GM19035 (cell line): Measurements from ENCODE around the gene FLNA.

Source experiments
- ATAC-seq: cut with Tn5 transposase; IDR thresholded peaks from one replicate; pipeline ENCODE4 v1.9.1; 2021; ENCODE audit not compliant: unreplicated experiment

Gene FLNA

DNA sequence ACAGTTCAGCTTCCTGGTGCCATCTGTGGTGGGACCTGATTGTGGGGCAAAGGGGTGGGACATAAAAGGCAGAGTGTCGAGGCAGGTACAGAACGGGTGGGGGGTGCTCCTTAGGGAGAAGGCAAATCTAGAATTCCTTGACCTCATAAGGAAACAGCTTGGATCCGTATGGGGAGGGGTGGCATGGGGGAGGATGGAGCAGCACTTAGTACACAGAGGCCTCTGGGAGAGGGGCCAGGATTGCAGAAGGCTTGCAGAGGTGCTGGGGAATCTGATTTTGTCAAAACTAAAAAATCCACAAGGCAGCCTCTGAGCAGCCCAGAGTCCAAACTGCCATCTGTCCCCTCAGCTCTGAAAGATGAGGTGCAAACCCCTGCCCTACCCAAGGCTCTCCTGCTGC is 2.3 kb upstream of the FLNA start:
- ATAC-seq: no peak

GRCh38 chrX:154375156-154375504 is 696 bp upstream of the FLNA start:
- no peak for ATAC-seq

DNA sequence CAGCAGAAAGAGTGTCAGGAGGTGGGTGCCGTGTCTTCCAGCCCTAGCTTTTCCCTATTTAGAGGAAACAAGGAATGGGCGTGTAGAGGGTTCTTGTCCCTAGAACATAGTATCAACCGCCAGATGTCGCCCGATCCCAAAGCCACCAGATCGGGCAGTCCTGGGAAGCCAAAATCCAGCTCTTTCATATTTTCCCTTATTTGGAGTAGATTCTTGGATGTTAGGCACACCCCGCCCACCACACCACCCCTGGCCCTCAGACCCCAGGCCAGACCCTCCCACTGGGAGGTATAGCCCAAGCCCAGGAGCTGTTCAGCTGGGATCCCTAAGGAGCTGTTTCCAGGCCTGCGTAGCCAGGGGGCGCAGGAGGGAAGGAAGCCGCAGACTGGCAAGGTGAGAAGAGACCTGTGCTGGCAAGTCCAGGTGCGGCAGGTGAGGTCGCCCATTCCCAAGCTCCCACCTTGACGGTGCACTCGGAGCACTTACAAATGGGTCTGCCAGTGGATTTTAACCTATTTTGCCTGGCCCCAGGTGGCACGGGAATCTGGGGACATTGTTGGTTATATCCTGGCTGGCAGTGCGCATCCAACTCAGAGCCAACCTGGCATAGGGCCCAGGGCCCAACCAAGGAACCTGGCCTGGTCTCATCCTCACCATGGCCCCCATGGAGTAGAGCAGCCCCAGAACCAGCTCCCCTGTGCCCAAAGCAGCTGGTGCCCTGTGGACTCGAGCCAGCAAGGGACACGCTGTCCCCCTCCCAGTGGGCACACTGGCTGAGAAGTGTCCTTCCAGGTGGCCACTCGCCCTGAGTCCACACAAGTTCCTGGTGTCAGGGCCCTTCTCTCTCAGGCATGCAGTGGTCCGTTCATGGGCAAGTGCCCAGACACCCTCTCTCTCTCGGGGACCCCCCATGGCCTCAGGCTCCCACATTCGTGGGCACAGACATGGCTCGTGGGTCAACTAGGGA is 811 bp downstream of the FLNA start:
- ATAC-seq: no peak

DNA sequence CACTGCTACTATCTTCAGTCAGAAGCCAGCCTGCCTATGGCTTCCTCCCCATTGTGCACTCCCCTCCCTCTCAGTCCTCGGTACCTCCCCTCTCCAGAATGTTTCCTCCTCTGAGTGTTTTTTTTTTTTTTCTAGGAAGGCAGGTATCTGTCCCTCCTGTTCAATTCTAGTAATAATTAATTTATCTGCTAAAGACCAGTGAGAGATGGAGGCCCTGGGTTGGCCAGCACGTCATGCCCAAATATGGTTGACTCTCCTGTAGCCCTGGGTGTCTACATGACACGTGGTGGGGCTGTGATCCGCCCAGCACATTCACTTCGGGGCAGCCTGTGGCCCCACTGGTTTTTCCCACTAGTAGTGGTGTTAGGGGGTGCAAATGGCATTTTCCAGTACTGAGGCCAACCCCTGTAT is 1.8 kb downstream of the FLNA start:
- ATAC-seq: no peak

GRCh38 chrX:154371789-154372300 is 2.6 kb downstream of the FLNA start:
- ATAC-seq: no peak

GRCh38 chrX:154371017-154371788 is 3.2 kb downstream of the FLNA start:
- ATAC-seq: peak; percentile 59

GRCh38 chrX:154370300-154371016 is 4.0 kb downstream of the FLNA start:
- peak; percentile 3 for ATAC-seq

DNA sequence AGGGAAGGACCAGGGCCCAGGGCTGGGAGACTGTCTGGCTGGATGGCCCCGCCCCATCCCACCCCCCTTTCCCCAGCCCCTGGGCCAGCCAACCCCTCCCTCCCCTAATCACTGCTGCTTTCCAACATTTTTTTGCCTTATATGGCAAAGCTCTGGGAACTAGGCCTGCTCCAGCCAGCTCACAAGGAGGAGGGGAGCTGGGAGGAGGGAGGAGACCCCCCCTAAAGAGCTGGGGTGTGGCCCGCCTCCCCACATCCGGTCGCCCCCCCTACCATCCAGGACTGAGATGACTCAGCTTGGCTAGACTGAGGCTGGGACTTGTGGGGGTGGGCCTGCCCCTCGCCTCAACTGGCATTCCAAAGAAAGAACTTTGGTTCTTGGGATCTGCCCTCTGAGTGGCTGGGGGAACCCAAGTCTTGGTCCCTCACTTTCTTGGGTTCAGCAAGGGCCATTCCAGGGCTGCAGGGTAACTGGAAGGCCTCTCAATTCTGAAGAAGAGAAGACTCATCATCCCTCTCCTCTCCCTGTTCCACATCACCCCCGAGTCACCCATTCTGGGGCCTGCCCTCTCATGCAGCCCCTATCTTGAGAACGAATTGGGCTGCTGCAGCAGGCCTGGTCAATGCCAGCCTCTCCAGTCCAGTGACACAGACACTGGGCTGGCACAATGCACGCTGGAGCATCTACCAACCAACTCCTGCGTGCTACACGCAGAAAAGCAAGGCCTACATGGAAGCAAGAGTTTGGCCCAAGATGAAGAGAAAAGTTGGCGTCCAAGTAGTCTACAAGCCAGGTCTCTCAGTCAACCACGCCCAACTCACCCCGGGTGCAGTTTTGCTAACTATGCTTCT is 4.8 kb downstream of the FLNA start:
- no peak for ATAC-seq

DNA sequence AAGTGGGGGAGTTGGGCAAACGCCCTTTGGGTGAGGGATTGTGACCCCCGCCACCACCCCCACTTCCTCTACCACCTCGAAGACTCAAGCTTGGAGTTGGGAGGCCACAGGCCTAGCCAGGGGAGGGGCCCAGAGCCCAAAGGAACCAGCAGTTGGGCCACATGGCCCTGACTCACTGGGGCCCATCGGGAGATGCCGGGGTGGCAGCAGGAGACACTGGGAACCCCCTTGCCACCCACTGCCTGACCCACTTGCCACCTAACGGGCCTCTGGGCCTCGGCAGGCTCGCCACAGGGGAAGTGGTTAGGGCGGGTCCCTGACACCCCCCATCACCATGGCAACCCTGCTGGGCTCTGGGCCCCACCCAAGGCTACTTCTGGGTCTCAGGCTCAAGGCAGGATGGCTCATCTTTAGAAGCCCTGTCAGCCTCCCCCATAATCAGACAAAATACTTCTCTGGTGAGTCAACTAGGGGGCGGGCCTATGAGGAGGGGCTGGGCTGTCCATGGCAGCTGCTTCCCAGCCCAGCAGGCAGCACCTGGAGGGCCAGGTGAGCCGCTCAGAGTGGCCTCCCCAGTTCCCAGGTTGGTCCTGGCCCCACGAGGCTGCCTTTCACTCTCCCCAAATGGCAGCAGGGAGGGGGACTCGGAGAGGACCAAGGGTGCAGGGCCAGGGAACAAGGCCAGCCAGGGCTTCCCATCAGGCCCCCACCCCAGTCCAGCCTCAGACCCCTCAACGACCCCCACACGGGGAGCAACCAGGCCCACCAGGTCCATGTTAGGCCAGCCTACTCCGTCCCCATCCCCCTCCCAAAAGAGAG is 5.6 kb downstream of the FLNA start:
- ATAC-seq: peak; percentile 40

GRCh38 chrX:154367474-154368308 is 6.7 kb downstream of the FLNA start:
- no peak for ATAC-seq

DNA sequence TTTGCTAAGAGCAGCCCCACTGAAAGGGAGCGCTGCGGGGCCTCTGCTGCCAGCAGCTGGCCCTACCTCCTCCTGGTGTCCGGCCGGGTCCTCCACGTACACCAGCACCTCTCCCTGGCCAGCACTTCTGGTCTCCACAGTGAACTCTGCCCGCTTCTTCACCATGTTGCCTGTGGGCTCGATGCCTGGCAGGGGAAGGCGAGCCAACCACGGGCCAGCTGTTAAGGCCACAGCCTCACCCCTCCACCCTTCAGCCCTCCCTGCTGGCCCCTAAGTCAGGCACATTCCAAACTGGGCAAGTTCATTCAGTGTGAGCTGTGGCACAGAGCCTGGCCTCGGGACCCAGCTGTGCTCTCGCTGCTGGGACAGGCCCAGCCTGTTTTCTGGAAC is 7.8 kb downstream of the FLNA start:
- no peak for ATAC-seq

DNA sequence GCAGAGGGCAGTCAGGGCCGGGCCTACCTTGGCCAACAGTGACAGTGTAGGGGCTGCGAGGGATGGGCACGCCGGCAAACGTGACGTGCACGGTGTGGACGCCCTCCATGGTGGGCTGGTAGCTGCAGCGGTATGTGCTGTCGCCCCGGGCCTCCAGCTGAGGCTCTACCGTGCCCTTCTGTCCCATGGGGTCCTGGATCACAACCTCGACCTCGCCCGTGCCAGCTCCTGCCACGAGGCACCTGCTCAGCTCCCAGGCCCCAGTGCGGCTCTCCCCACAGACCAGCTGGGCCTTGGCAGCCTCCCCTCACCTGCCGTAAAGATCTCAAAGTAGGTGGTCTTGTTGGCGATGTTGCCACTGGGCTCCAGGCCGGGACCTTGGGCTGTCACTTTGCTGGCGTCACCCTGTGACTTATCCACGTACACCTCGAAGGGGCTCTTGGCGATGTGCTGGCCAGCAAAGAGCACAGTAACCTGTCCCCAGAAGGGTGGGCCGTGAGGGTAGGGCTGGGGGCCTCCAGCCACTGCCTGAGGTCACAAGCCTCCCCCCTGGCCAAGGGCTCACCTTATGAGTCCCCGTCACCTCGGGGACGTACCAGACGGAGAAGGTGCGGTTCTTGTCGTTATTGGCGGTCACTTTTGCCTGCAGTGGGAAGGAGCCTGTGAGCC is 8.3 kb downstream of the FLNA start:
- ATAC-seq: no peak

- no peak for ATAC-seq
Observed at GRCh38 chrX:154365052-154365600, 9.3 kb downstream of the FLNA start.

DNA sequence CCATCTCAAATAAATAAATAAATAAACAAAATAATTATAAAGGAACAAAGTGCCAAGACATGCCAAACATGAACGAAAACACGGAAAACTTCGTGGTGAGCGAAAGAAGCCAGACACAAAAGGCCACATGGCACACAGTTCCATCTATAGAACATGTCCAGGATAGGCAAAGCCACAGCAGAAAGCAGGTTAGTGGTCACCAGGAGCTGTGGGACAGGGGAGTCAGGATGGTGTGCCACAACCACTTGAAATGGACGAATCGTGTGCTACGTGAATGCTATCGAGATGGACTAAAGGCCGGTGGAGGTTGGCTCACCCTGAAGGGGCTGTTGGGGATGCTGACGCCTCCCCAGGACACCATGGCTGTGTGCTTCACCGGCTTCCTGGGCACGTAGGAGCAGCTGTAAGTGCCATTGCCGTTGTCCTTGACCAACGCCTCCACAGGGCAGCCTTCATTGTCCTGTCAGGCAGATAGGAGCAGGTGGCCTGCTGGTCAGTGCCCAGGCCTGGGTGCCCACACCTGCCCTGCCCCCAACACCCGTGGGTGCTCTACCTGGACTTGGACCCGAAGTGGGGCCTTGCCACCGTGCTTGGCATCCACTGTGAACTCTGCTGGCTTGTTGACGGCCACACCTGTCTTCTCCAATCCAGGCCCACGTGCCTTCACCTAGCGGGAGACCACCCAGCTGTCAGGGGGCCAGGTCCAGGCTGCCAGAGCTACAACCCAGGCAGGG is 10.6 kb downstream of the FLNA start:
- ATAC-seq: no peak

- no peak for ATAC-seq
Observed at GRCh38 chrX:154362085-154362742, 12.2 kb downstream of the FLNA start.

GRCh38 chrX:154360155-154360713 is 14.2 kb downstream of the FLNA start:
- no peak for ATAC-seq
